Measurements from ENCODE around the gene CISD3.

CISD3 gene

DNA sequence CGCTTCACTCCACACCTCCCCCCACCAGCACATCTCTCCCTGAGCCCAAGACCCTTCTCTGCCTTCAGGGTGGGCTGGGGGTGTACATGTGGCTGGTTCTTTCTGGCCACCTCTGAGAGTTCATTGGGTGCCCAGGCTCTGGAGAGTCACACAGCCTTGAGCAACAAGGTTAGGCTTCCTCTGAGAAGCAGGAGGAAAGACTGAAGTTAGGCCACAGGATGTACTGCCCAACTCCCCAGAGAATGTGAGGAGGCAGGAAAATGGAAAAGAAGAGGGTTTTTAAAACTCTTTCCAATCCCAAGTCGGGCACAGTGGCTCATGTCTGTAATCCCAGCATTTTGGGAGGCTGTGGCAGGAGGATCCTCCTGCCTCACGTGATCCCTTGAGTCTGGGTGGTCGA lies 10.7 kb downstream of the CISD3 start:
- Histone ChIP-seq H3K36me3 (ENCODE audit: control insufficient read depth, insufficient read depth, low read length, severe bottlenecking) (peaks cover 22% of the 10 kb centered on the region), H3K9me3 (ENCODE audit: control insufficient read depth, low read length) (no peaks in the 10 kb centered on the region), H3K9ac (ENCODE audit: low read length) (no peak overlapping the region), H3K27me3 (replicated peaks; ENCODE audit: control insufficient read depth, insufficient read depth, low read length) (no peaks in the 10 kb centered on the region), H3K4me3 (ENCODE audit: low read length) (no peak overlapping the region), H3K4me1 (ENCODE audit: control insufficient read depth, insufficient read depth, low read length) (peaks cover 18% of the 10 kb centered on the region)
- DNase-seq (ENCODE audit: low read depth), result no peak

DNA sequence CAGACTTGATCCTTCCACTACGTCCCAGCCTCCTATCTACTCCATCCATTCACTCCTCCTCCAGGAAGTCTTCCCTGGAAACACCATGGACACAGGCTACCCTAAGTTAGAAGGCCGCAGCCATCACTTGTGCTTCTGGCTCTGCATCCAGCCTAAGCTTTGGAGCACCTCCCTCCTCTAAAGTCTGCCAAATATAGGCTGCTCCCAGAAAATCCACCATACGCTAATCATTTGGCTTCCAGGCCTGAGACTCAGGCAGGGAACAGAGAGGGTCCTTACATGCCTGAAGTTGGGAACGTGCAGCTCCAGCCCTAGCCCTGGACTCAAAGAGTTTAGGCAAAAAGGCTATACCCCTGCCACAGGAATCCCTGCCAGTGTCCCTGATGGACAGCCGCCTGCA lies 11.3 kb downstream of the CISD3 start:
- peaks cover 22% of the 10 kb centered on the region for H3K36me3 ChIP-seq (ENCODE audit: control insufficient read depth, insufficient read depth, low read length, severe bottlenecking)
- H3K4me1 ChIP-seq (ENCODE audit: control insufficient read depth, insufficient read depth, low read length), result peaks cover 23% of the 10 kb centered on the region
- H3K4me3 ChIP-seq (ENCODE audit: low read length), result no peak overlapping the region
- H3K9me3 ChIP-seq (ENCODE audit: control insufficient read depth, low read length), result no peaks in the 10 kb centered on the region
- H3K9ac ChIP-seq (ENCODE audit: low read length), result no peak overlapping the region
- DNase-seq (ENCODE audit: low read depth), result no peak
- H3K27me3 ChIP-seq (replicated peaks; ENCODE audit: control insufficient read depth, insufficient read depth, low read length), result no peaks in the 10 kb centered on the region

DNA sequence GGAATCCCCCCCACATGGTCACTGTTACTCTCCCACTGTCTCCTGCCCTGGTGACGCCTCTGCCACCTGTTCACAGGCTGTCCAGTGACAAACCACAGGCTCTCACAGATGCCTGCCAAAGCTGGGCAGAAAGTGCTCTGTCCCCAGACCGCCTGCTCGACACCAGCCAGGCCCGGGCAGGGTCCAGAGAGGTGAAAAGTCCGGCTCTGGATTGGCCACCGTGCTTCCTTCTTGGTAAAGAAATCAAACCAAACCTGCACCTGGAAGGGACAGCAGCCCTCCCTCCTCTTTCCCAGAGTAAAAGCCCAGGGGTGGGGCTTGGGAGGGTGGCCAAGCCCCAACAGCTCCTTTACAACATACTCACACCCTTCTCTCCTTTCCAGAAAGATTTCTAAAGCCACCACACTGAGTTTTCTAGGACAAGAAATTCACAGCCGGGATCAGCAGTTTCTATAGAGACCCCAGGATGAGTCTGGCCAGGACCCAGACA lies 11.8 kb downstream of the CISD3 start:
- Histone ChIP-seq H3K4me1 (ENCODE audit: control insufficient read depth, insufficient read depth, low read length) (peaks cover 28% of the 10 kb centered on the region), H3K4me3 (ENCODE audit: low read length) (no peak overlapping the region), H3K9ac (ENCODE audit: low read length) (no peak overlapping the region), H3K36me3 (ENCODE audit: control insufficient read depth, insufficient read depth, low read length, severe bottlenecking) (peaks cover 22% of the 10 kb centered on the region), H3K9me3 (ENCODE audit: control insufficient read depth, low read length) (no peaks in the 10 kb centered on the region), H3K27me3 (replicated peaks; ENCODE audit: control insufficient read depth, insufficient read depth, low read length) (no peaks in the 10 kb centered on the region)
- peak; percentile 31 for DNase-seq (ENCODE audit: low read depth)

- peak; percentile 76 for DNase-seq (ENCODE audit: low read depth)
- H3K36me3 ChIP-seq (ENCODE audit: control insufficient read depth, insufficient read depth, low read length, severe bottlenecking), result peaks cover 22% of the 10 kb centered on the region
- H3K27me3 ChIP-seq (replicated peaks; ENCODE audit: control insufficient read depth, insufficient read depth, low read length), result no peaks in the 10 kb centered on the region
- peak overlapping the region; percentile 29 for H3K9ac ChIP-seq (ENCODE audit: low read length)
- no peaks in the 10 kb centered on the region for H3K9me3 ChIP-seq (ENCODE audit: control insufficient read depth, low read length)
- H3K4me3 ChIP-seq (ENCODE audit: low read length), result no peak overlapping the region
- H3K4me1 ChIP-seq (ENCODE audit: control insufficient read depth, insufficient read depth, low read length), result peaks cover 28% of the 10 kb centered on the region
These were observed 12.5 kb downstream of the CISD3 start for GRCh38 chr17:38742411-38743308.

DNA sequence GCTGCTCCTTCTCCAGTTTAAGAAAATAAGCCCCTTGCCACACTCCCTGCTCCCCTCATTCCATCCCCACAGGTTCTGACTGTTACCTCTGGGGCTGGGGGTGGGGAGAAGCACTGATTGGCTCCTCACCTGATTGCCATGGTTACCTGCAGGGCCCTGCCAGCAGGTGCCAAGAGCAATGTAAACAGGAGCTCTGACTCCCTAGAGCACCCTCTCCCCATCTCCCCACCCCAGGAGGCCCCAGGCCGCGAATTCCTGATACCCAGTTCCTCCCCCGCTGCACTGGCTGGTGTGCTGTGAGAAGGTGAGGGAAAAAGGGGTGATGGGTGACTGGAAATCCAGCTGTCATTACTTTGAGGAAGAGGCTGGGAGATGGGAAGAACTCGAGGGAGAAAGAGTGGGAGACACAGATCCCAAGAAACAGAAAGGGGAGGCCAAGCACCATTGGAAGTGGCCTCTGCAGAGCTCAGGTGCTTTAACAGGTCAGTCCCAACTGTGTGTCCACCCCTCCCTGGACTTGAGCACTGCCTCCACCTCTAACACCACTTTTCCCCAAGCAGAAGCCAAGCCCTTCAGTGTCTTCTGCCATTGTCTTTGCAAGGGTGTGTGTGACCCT lies 13.5 kb downstream of the CISD3 start:
- H3K9ac ChIP-seq (ENCODE audit: low read length), result no peak overlapping the region
- no peaks in the 10 kb centered on the region for H3K9me3 ChIP-seq (ENCODE audit: control insufficient read depth, low read length)
- H3K4me1 ChIP-seq (ENCODE audit: control insufficient read depth, insufficient read depth, low read length), result peaks cover 32% of the 10 kb centered on the region
- H3K27me3 ChIP-seq (replicated peaks; ENCODE audit: control insufficient read depth, insufficient read depth, low read length), result no peaks in the 10 kb centered on the region
- no peak for DNase-seq (ENCODE audit: low read depth)
- no peak overlapping the region for H3K4me3 ChIP-seq (ENCODE audit: low read length)
- peaks cover 14% of the 10 kb centered on the region for H3K36me3 ChIP-seq (ENCODE audit: control insufficient read depth, insufficient read depth, low read length, severe bottlenecking)

DNA sequence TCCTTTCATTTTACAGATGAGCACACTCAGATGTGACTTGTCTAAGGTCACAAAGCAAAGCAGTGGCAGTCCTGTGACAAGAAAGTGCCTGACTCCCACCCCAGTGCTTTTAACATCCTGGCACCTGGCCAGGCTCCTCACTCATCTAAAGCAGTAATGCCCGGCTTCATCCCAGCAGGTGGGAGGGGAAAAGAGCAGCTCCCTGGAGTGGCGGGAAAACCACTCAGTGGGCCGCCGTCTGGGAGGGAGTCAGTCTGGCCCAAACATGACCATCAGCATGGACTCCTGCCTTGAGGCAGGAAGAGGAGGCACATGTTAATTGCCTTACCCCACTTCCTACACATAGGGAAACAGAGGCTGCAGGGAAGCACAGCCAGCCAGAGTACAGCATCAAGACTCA lies 15.4 kb downstream of the CISD3 start:
- H3K36me3 ChIP-seq (ENCODE audit: control insufficient read depth, insufficient read depth, low read length, severe bottlenecking), result no peaks in the 10 kb centered on the region
- H3K4me3 ChIP-seq (ENCODE audit: low read length), result no peak overlapping the region
- DNase-seq (ENCODE audit: low read depth), result no peak
- no peaks in the 10 kb centered on the region for H3K27me3 ChIP-seq (replicated peaks; ENCODE audit: control insufficient read depth, insufficient read depth, low read length)
- H3K4me1 ChIP-seq (ENCODE audit: control insufficient read depth, insufficient read depth, low read length), result peaks cover 44% of the 10 kb centered on the region
- H3K9me3 ChIP-seq (ENCODE audit: control insufficient read depth, low read length), result no peaks in the 10 kb centered on the region
- no peak overlapping the region for H3K9ac ChIP-seq (ENCODE audit: low read length)

GRCh38 chr17:38746004-38746848 lies 16.1 kb downstream of the CISD3 start:
- Histone ChIP-seq H3K9me3 (ENCODE audit: control insufficient read depth, low read length) (no peaks in the 10 kb centered on the region), H3K4me1 (ENCODE audit: control insufficient read depth, insufficient read depth, low read length) (peaks cover 45% of the 10 kb centered on the region), H3K36me3 (ENCODE audit: control insufficient read depth, insufficient read depth, low read length, severe bottlenecking) (no peaks in the 10 kb centered on the region), H3K4me3 (ENCODE audit: low read length) (peak overlapping the region; percentile 97), H3K27me3 (replicated peaks; ENCODE audit: control insufficient read depth, insufficient read depth, low read length) (no peaks in the 10 kb centered on the region), H3K9ac (ENCODE audit: low read length) (peak overlapping the region; percentile 95)
- DNase-seq (ENCODE audit: low read depth), result no peak

- Histone ChIP-seq H3K9me3 (ENCODE audit: control insufficient read depth, low read length) (no peaks in the 10 kb centered on the region), H3K4me3 (ENCODE audit: low read length) (peak overlapping the region; percentile 97), H3K36me3 (ENCODE audit: control insufficient read depth, insufficient read depth, low read length, severe bottlenecking) (no peaks in the 10 kb centered on the region), H3K4me1 (ENCODE audit: control insufficient read depth, insufficient read depth, low read length) (peaks cover 45% of the 10 kb centered on the region), H3K27me3 (replicated peaks; ENCODE audit: control insufficient read depth, insufficient read depth, low read length) (no peaks in the 10 kb centered on the region), H3K9ac (ENCODE audit: low read length) (peak overlapping the region; percentile 95)
- DNase-seq (ENCODE audit: low read depth), result peak; percentile 42
These were observed 16.8 kb downstream of the CISD3 start for GRCh38 chr17:38746849-38747462.

- H3K27me3 ChIP-seq (replicated peaks; ENCODE audit: control insufficient read depth, insufficient read depth, low read length), result no peaks in the 10 kb centered on the region
- peak; percentile 78 for DNase-seq (ENCODE audit: low read depth)
These were observed 17.5 kb downstream of the CISD3 start for GRCh38 chr17:38747463-38748148.

GRCh38 chr17:38748149-38748891 lies 18.2 kb downstream of the CISD3 start, which contains the start of gene PCGF2:
TSS of gene PCGF2 (minus strand) at chr17:38748336. CDS start at chr17:38740402, 7,934 bp downstream.
- no peaks in the 10 kb centered on the region for H3K27me3 ChIP-seq (replicated peaks; ENCODE audit: control insufficient read depth, insufficient read depth, low read length)
- peak within 1 kb of the TSS; percentile 97 for H3K4me3 ChIP-seq (ENCODE audit: low read length)
- peak; percentile 94 for DNase-seq (ENCODE audit: low read depth)
- peaks cover 36% of the 10 kb centered on the region for H3K4me1 ChIP-seq (ENCODE audit: control insufficient read depth, insufficient read depth, low read length)
- no peaks in the 10 kb centered on the region for H3K36me3 ChIP-seq (ENCODE audit: control insufficient read depth, insufficient read depth, low read length, severe bottlenecking)
- no peaks in the 10 kb centered on the region for H3K9me3 ChIP-seq (ENCODE audit: control insufficient read depth, low read length)
- peak within 1 kb of the TSS; percentile 95 for H3K9ac ChIP-seq (ENCODE audit: low read length)

More at GRCh38 chr17:38747463-38748148, 17.5 kb downstream of the CISD3 start:
- Histone ChIP-seq H3K9me3 (ENCODE audit: control insufficient read depth, low read length) (no peaks in the 10 kb centered on the region), H3K36me3 (ENCODE audit: control insufficient read depth, insufficient read depth, low read length, severe bottlenecking) (no peaks in the 10 kb centered on the region), H3K4me1 (ENCODE audit: control insufficient read depth, insufficient read depth, low read length) (peaks cover 39% of the 10 kb centered on the region), H3K4me3 (ENCODE audit: low read length) (peak overlapping the region; percentile 97), H3K9ac (ENCODE audit: low read length) (peak overlapping the region; percentile 95)
